ENCODE data around the gene NMNAT2.

- no peak for TF ChIP-seq ZNF274 (IDR thresholded peaks at IDR 0.05; ENCODE audit: low read depth, low read length)
- no peak for TF ChIP-seq YY1 (IDR thresholded peaks at IDR 0.05; ENCODE audit: insufficient read depth, insufficient read length)
- TF ChIP-seq SUZ12 (IDR thresholded peaks at IDR 0.05; ENCODE audit: extremely low read depth, insufficient read depth, insufficient read length) = no peak
Measured at GRCh38 chr1:183431840-183432547, 13.8 kb upstream of the NMNAT2 start.

Data from NT2/D1 (cell line).